ENCODE data around the gene TNK1.
"Not testable (repeated sequence)": the region's sequence is repeated elsewhere in the genome, so short reads cannot be mapped to it uniquely, and the experiment has no call there.

The TNK1 gene

GRCh38 chr17:7380855-7381683, at the start of gene TNK1:
TNK1 (plus strand) TSS chr17:7381089; CDS start chr17:7382927, 1,838 bp downstream.
- DNase-seq, result peak in 1 of 2 experiments; percentile 29

DNA sequence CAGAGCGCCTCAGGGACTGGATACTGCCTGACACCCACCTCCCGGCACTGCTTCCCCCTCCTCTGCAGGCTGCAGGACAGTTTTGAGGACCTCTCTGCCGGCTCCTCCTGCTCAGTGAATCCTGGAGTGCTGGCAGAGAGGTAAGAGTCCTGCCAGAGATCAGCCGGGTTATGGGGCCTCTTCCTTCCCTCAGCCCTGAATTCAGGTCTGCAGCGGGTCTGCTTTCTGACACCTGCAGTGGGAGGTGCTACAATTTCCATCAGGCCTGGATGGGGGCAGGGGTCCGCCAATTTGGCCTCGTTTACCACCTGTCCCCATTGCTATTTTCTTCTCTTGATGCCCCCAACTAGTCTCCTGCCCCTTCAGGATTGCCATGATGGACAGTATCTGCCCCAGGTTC, 48.8 kb upstream of the TNK1 start:
- no peak for DNase-seq

DNA sequence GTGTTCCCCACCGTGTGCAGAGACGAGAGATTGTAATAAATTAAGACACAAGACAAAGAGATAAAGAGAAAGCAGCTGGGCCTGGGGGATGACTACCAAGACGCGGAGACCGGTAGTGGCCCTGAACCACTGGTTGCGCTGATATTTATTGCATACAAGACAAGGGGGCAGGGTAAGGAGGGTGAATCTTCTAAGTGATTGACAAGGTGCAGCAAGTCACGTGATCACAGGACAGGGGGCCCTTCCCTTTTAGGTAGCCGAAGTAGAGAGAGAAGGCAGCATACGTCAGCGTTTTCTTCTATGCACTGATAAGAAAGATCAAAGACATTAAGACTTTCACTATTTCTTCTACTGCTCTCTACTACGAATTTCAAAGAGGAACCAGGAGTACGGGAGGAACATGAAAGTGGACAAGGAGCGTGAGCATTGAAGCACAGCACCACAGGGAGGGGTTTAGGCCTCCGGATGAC, 48.3 kb upstream of the TNK1 start:
- DNase-seq, result peak; percentile 48 to 54

GRCh38 chr17:7334938-7335538, 45.9 kb upstream of the TNK1 start:
- no peak for DNase-seq

DNA sequence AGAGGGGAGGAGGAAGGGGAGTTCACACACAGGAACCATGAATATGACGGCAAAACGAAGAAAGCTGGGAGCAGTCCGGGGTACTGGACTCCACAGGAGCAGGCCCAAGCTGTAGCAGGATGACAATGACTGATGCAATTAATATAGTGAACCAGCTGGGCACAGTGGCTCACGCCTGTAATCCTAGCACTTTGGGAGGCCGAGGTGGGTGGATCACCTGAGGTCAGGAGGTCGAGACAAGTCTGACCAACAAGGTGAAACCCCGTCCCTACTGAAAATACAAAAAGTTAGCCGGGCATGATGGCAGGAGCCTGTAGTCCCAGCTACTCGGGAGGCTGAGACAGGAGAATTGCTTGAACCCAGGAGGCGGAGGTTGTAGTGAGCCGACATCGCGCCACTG, 45.1 kb upstream of the TNK1 start:
- not testable (repeated sequence) for DNase-seq

GRCh38 chr17:7336240-7337175, 44.4 kb upstream of the TNK1 start, which contains the start of gene ACAP1:
ACAP1 (plus strand) TSS chr17:7336529; CDS start chr17:7336735, 206 bp downstream.
- peak; percentile 92 to 93 for DNase-seq

DNA sequence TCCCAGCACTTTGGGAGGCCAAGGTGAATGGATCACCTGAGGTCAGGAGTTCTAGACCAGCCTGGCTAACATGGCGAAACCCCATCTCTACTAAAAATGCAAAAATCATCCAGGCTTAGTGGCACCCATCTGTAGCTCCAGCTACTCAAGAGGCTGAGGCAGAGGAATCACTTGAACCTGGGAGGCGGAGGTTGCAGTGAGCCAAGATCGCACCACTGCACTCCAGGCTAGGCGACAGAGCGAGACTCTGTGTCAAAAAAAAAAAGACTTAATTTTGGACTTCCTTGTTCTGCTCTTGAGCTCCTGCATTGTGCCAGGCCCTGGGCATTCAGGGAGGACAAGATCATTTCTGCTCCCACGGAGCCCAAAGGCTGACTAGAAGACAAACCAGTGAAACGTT, 43.3 kb upstream of the TNK1 start:
- not testable (repeated sequence) for DNase-seq

- DNase-seq, result no peak
Observed at GRCh38 chr17:7340179-7340578, 40.7 kb upstream of the TNK1 start.

DNA sequence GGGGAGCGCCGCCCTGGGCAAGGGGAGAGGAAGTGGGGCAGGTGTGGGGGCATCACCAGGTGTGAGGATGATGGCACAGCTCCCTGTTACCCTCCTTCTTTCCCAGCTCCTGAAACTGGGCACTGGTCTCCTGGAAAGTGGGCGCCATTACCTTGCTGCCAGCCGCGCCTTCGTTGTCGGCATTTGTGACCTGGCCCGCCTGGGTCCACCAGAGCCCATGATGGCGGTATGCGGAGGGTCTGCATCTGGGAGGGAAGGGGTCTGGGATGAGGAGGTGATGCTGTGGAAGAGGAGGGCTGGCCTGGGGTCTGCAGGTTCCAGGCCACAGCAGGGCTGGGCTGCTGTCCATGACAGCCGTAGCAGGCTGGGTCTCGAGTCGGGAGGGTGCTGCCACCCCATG, 39.0 kb upstream of the TNK1 start:
- DNase-seq, result no peak

DNA sequence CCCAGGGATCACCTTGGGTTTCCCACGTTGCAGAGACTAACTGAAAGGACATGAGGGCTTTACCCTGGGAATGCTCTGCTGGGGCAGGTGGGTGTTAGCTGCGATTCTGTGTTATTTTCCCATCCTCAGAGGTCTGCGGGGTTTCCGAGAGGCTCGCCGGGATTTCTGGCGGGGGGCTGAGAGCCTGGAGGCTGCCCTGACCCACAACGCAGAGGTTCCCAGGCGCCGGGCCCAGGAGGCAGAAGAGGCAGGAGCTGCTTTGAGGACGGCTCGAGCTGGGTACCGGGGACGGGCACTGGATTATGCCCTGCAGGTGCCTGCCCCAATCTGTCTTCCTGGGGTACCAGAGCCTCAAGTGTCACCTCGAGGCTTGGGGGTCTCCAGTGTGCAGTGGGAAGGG, 37.6 kb upstream of the TNK1 start:
- DNase-seq, result no peak

DNA sequence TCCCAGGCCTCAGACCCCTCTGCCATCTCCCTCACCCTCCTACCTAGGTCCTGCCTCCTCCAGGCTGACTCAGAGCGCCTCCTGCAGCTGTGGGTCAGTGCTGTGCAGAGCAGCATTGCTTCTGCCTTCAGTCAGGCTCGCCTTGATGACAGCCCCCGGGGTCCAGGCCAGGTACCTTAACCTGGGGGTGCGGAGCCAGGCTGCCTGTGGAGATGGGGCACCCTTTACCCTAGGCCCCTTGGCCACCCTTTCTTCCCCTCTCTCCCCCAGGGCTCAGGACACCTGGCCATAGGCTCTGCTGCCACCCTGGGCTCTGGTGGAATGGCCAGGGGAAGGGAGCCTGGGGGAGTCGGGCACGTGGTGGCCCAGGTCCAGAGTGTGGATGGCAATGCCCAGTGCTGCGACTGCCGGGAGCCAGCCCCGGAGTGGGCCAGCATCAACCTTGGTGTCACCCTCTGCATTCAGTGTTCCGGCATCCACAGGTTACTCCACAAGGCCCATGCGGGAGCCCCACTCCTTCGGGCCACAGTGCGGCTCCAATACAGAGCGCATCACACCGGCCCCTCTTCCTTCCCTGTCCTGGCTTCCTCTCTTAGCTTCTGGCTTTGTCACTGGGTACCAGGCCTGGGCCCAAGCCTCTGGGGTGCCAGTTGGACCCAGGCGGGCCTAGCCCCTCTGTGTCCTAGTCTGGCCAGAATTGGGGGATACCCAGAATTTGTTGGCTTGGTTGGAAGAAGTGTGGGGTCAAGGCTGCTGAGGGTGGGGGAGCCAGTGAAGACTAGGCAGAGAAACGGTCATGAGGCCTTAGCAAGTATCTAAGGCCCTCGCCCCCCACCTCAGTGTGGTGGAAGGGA, 33.9 kb upstream of the TNK1 start:
- DNase-seq, result no peak

DNA sequence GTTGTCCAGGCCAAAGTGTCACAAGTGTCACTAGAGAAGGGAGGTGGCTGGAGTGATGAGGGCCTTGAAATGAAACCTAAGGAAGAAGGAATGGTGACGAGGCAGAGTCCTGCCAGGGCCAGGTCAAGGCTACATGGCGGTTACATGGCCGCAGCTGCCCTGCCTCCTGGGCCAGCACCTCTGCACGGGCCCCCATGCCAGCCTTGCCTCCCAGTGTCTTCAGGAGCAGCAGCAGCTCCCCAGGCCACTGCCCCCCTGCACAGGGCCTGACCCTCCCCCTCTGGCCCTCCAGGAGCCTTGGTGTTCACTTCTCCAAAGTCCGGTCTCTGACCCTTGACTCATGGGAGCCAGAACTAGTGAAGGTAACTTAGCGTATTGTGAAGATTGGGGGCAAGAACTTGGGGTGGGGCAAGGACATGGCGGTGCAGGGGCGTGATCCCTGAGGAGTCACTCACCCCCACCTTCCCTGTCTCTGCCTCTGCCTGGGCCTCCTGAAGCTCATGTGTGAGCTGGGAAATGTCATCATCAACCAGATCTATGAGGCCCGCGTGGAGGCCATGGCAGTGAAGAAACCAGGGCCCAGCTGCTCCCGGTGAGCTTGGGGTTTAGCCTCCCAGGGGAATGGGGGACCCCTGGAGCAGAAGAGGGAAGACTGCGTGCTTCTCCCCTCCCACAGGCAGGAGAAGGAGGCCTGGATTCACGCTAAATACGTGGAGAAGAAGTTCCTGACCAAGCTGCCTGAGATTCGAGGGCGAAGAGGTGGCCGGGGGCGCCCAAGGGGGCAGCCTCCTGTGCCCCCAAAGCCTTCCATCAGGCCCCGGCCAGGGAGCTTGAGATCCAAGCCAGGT, 33.0 kb upstream of the TNK1 start:
- no peak for DNase-seq

DNA sequence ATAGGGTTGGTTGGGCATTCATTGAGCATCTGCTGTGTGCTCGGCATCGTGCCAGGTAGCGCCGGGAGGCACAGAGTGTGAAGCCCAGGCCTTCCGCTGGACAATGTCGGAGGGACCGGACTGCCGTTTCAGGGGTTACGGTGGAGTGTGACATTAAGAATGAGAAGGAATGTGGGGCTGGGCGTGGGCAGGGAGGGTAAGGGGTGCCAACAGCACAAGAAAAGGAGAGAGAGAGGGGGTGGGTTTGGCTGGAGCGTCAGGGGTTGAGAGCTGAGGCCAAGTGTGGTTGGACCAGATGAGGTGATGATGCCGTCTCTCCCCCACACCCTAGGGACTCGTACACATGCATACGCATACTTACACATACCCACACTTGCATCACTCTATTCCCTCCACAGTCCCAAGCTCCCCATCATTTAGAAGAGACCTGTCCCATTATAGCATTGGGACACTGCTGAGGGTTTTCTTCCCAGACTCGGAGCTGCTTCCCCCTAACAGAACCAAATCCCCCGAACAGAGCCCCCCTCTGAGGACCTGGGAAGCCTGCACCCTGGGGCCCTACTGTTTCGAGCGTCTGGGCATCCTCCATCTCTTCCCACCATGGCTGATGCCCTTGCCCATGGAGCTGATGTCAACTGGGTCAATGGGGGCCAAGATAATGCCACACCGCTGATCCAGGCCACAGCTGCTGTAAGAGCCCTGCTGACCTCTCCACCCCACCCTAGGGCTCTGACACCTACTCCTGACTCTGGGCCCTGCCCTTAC, 32.2 kb upstream of the TNK1 start:
- DNase-seq, result no peak

- peak; percentile 86 to 88 for DNase-seq
Observed at GRCh38 chr17:7351665-7352502, 29.0 kb upstream of the TNK1 start, which contains the start of gene KCTD11. KCTD11 (plus strand) TSS chr17:7352162.

- no peak for DNase-seq
Observed at GRCh38 chr17:7352503-7352889, 28.4 kb upstream of the TNK1 start.

GRCh38 chr17:7352910-7353635, 27.8 kb upstream of the TNK1 start:
- no peak for DNase-seq

DNA sequence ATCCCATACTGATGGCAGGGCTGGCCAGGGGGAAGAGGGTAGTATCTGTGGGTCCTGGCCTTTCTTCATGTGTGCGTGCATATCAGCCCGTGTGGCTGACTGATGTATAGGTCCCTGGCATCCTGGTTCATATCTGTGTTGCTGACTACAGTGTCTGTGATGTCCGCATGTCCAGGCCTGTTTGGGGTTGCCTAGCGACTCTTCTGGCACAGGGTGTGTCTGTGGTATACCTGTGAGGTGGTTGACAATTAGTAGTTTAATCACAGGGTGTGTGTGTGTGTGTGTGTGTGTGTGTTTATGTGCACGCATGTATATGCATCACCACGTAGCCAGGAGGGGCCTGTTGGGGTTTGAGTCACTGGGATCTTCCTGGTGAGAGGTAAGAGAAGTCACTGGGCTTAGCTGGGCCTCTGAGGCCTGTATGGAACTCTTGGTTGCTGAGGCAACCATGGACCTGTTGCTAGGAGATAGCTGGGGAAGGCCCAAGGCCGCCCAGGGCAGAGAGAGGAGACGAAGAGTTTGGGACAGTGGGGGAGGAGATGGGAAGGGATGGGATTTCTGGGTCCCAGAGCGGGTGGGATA, 26.5 kb upstream of the TNK1 start:
- DNase-seq, result peak in 1 of 2 experiments; percentile 54

DNA sequence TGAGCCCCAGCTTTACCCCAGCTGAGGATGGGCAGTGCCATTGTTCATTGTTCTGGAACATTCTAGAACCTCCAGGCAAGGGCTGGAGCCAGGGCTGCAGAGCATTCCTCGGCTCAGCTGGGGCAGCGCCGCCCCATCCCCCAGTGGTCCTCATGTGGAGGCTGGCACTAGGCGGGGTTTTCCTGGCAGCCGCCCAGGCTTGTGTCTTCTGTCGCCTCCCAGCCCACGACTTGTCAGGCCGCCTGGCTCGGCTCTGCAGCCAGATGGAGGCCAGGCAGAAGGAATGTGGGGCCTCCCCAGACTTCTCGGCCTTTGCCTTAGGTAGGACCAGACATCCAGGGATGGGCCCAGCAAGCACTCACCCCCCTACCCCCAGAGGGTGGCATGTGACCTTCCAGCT, 25.8 kb upstream of the TNK1 start, which contains the start of gene TMEM95:
Gene TMEM95 (plus strand): TSS at position 104 of the 400 bp plus-strand sequence. CDS start 49 bp downstream, at position 153.
- DNase-seq, result no peak
